Measurements from ENCODE around the gene ADARB2.
"Not testable (repeated sequence)": the region's sequence is repeated elsewhere in the genome, so short reads cannot be mapped to it uniquely, and the experiment has no call there.

Gene ADARB2

GRCh38 chr10:1274111-1274661 is 463.1 kb downstream of the ADARB2 start:
- DNase-seq (ENCODE audit: low read depth in 2 of 2, low spot score in 1 of 2): no peak

GRCh38 chr10:1273372-1274105 is 463.8 kb downstream of the ADARB2 start:
- DNase-seq (ENCODE audit: low read depth in 2 of 2, low spot score in 1 of 2): no peak

- no peak for DNase-seq (ENCODE audit: low read depth in 2 of 2, low spot score in 1 of 2)
Measured at GRCh38 chr10:1272777-1273161, 464.6 kb downstream of the ADARB2 start.

- no peak for DNase-seq (ENCODE audit: low read depth in 2 of 2, low spot score in 1 of 2)
Measured at GRCh38 chr10:1272079-1272776, 465.1 kb downstream of the ADARB2 start.

- DNase-seq (ENCODE audit: low read depth in 2 of 2, low spot score in 1 of 2): no peak
Measured at GRCh38 chr10:1270906-1271305, 466.4 kb downstream of the ADARB2 start.

GRCh38 chr10:1270490-1270889 is 466.8 kb downstream of the ADARB2 start:
- DNase-seq (ENCODE audit: low read depth in 2 of 2, low spot score in 1 of 2): no peak

GRCh38 chr10:1268831-1269230 is 468.5 kb downstream of the ADARB2 start:
- DNase-seq (ENCODE audit: low read depth in 2 of 2, low spot score in 1 of 2): no peak

- no peak for DNase-seq (ENCODE audit: low read depth in 2 of 2, low spot score in 1 of 2)
Measured at GRCh38 chr10:1267568-1267967, 469.8 kb downstream of the ADARB2 start.

GRCh38 chr10:1267148-1267547 is 470.2 kb downstream of the ADARB2 start:
- DNase-seq (ENCODE audit: low read depth in 2 of 2, low spot score in 1 of 2): no peak

GRCh38 chr10:1266033-1266802 is 471.1 kb downstream of the ADARB2 start:
- DNase-seq (ENCODE audit: low read depth in 2 of 2, low spot score in 1 of 2): no peak

GRCh38 chr10:1264001-1264400 is 473.3 kb downstream of the ADARB2 start:
- DNase-seq (ENCODE audit: low read depth in 2 of 2, low spot score in 1 of 2): no peak

GRCh38 chr10:1257274-1257673 is 480.1 kb downstream of the ADARB2 start:
- no peak for DNase-seq (ENCODE audit: low read depth in 2 of 2, low spot score in 1 of 2)

GRCh38 chr10:1256432-1256725 is 480.9 kb downstream of the ADARB2 start:
- DNase-seq (ENCODE audit: low read depth in 2 of 2, low spot score in 1 of 2): no peak

GRCh38 chr10:1255600-1256431 is 481.5 kb downstream of the ADARB2 start:
- DNase-seq (ENCODE audit: low read depth in 2 of 2, low spot score in 1 of 2): no peak

- DNase-seq (ENCODE audit: low read depth in 2 of 2, low spot score in 1 of 2): no peak
Measured at GRCh38 chr10:1255118-1255517, 482.2 kb downstream of the ADARB2 start.

GRCh38 chr10:1253523-1254353 is 483.6 kb downstream of the ADARB2 start:
- no peak for DNase-seq (ENCODE audit: low read depth in 2 of 2, low spot score in 1 of 2)

- DNase-seq (ENCODE audit: low read depth in 2 of 2, low spot score in 1 of 2): no peak
Measured at GRCh38 chr10:1251769-1252168, 485.6 kb downstream of the ADARB2 start.

- DNase-seq (ENCODE audit: low read depth in 2 of 2, low spot score in 1 of 2): no peak
Measured at GRCh38 chr10:1249142-1249920, 488.0 kb downstream of the ADARB2 start.

GRCh38 chr10:1248262-1248630 is 489.1 kb downstream of the ADARB2 start:
- DNase-seq (ENCODE audit: low read depth in 2 of 2, low spot score in 1 of 2): not testable (repeated sequence)
